ENCODE data around the gene WDR18. TPM values are rescaled to one million over a fixed set of nuclear protein-coding genes. Genes with fewer than 3 reads are reported as not detected.

The WDR18 gene
- total and polyA plus RNA-seq, 2 of the 4 experiments (the other 2 are of a cell fraction): 37.1 to 56.9 TPM

DNA sequence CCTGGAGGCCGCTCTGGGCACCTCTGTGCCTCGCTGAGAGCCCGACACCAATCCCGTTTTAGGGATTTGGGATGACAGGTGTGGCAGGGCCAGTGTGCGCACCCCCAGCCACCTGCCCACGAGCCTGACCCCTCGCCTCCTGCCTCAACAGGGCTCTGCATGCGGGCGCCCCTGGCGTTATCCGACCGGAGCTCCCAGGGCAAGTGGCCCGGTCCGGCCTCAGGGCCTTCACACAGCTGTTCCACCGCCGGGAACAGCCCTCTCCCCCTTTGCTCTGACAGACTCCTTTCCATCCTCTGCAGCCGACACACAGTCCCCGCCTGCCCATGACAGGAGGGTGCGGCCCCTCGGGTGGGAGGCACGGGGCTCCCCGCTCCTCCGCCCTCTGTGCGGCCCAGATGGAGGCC, 7.1 kb upstream of the WDR18 start:
- no peak overlapping the region for H3K23ac ChIP-seq (ENCODE audit: low read depth, low read length)
- no peak overlapping the region for H3K4me2 ChIP-seq (ENCODE audit: low read depth, low read length)
- H2AFZ ChIP-seq (replicated peaks; ENCODE audit: low read length, poor library complexity): no peak overlapping the region
- H3K27me3 ChIP-seq (ENCODE audit: control insufficient read depth, insufficient read depth, low read length): no peaks in the 10 kb centered on the region
- dilution Hi-C loops (cut with HindIII; ENCODE audit: low sequenced_read_pairs, unreplicated experiment) (no loop called here), intact Hi-C loops (cut with micrococcal nuclease) (no loop called here), in situ Hi-C loops (cut with MboI; ENCODE audit: low sequenced_read_pairs) (no loop called here)
- CTCF ChIA-PET: no interaction called here
- no peaks in the 10 kb centered on the region for H3K9me3 ChIP-seq (ENCODE audit: control insufficient read depth, insufficient read depth, low read length)
- H3K9me1 ChIP-seq (ENCODE audit: insufficient read depth, low read length): no peaks in the 10 kb centered on the region
- no peak overlapping the region for H3K18ac ChIP-seq (ENCODE audit: low read depth, low read length)
- H2BK15ac ChIP-seq (ENCODE audit: low read depth, low read length): no peak overlapping the region
- no peak overlapping the region for H4K91ac ChIP-seq (ENCODE audit: insufficient read depth, low read depth, low read length)
- no TSS peak for BruUV-seq (replicated peaks)
- H3K56ac ChIP-seq (ENCODE audit: extremely low read depth, insufficient read depth, low read length): no peak overlapping the region
- H3K79me1 ChIP-seq (ENCODE audit: low read depth in 1 of 2, low read length in 2 of 2): peaks cover 4 to 7% of the 10 kb centered on the region in 2 experiments; a peak in 2 of 4 replicates
- H4K20me1 ChIP-seq (ENCODE audit: insufficient read depth, low read length): no peaks in the 10 kb centered on the region
- H2AK9ac ChIP-seq (replicated peaks; ENCODE audit: low read depth, low read length, poor library complexity): no peak overlapping the region
- WGBS, 2 experiments (ENCODE audit: extremely low coverage in 2 of 2, insufficient read length in 1 of 2): 100% methylated on average over 5 of the region's 24 CpGs; no CpG with 5 or more reads in 1 of the 2 experiments
- no peak overlapping the region for H2BK20ac ChIP-seq (ENCODE audit: low read depth, low read length)
- no peak overlapping the region for H2BK120ac ChIP-seq (ENCODE audit: low read depth, low read length)
- POLR2A ChIA-PET (ENCODE audit: unreplicated experiment): no interaction called here
- no peak overlapping the region for H4K5ac ChIP-seq (ENCODE audit: low read depth, low read length)
- DNase-seq: no peak
- H3K4me3 ChIP-seq (ENCODE audit: insufficient read depth, low read depth, low read length): no peak overlapping the region
- H3K9ac ChIP-seq (ENCODE audit: low read depth, low read length): no peak overlapping the region
- no peak overlapping the region for H4K8ac ChIP-seq (ENCODE audit: low read depth in 2 of 2, low read length in 2 of 2)
- H3K27ac ChIP-seq (ENCODE audit: insufficient read depth, low read length): no peak overlapping the region
- no peak overlapping the region for H3K14ac ChIP-seq (replicated peaks; ENCODE audit: low read depth, low read length)
- H3K4ac ChIP-seq (ENCODE audit: low read depth, low read length): no peak overlapping the region
- peaks cover 15% of the 10 kb centered on the region for H3K36me3 ChIP-seq (ENCODE audit: control insufficient read depth, insufficient read depth, low read length)
- TF ChIP-seq BHLHE40 (IDR thresholded peaks at IDR 0.05; ENCODE audit: low read depth, low read length) (no peak), POLR2A (IDR thresholded peaks at IDR 0.05; ENCODE audit: low read depth, low read length) (no peak), FOS (IDR thresholded peaks at IDR 0.05; ENCODE audit: low read depth, low read length) (no peak), MAFK (IDR thresholded peaks at IDR 0.05; ENCODE audit: low read depth, low read length) (no peak), SMC3 (IDR thresholded peaks at IDR 0.05; ENCODE audit: low read depth, low read length) (no peak), MXI1 (IDR thresholded peaks at IDR 0.05; ENCODE audit: borderline replicate concordance, low read depth, low read length) (no peak), RFX5 (IDR thresholded peaks at IDR 0.05; ENCODE audit: low read depth, low read length) (no peak)
- peaks cover 7% of the 10 kb centered on the region for H3K4me1 ChIP-seq (ENCODE audit: control insufficient read depth, insufficient read depth, low read length)
- no peak overlapping the region for H2AK5ac ChIP-seq (ENCODE audit: low read depth, low read length)
- H2BK5ac ChIP-seq (ENCODE audit: low read depth, low read length, poor library complexity, severe bottlenecking): no peak overlapping the region
- ATAC-seq (ENCODE audit: low read depth): no peak
